LNCAP (cell line): ENCODE results near the gene NEK11.

Experiments used
- CTCF ChIP-seq: fragments of 450-650 bp; IDR thresholded peaks from 2 replicates; pipeline ENCODE4 v1.5.1; 2017; ENCODE audit warnings: mild to moderate bottlenecking

The NEK11 gene

GRCh38 chr3:131393051-131393450, 366.4 kb downstream of the NEK11 start:
- no peak for TF ChIP-seq CTCF

GRCh38 chr3:131393868-131394267, 367.2 kb downstream of the NEK11 start:
- TF ChIP-seq CTCF, result no peak

- no peak for TF ChIP-seq CTCF
Measured at GRCh38 chr3:131394400-131394799, 367.7 kb downstream of the NEK11 start.

GRCh38 chr3:131396170-131396569, 369.5 kb downstream of the NEK11 start:
- no peak for TF ChIP-seq CTCF

GRCh38 chr3:131397889-131398288, 371.2 kb downstream of the NEK11 start:
- TF ChIP-seq CTCF, result no peak
